AG08395 (cell line): ENCODE data around the gene LILRB4.
"Not testable (repeated sequence)": the region's sequence is repeated elsewhere in the genome, so short reads cannot be mapped to it uniquely, and the experiment has no call there.

ENCODE experiments used
- DNase-seq: peaks from one replicate; pipeline ENCODE4 v3.0.0; 2012; ENCODE audit warnings: mixed read lengths, low spot score

Gene LILRB4

GRCh38 chr19:54650108-54650655 is 12.6 kb upstream of the LILRB4 start:
- no peak for DNase-seq

GRCh38 chr19:54653181-54653809 is 9.5 kb upstream of the LILRB4 start:
- peak; percentile 6 for DNase-seq

- no peak for DNase-seq
Measured at GRCh38 chr19:54654447-54655321, 8.1 kb upstream of the LILRB4 start.

- no peak for DNase-seq
Measured at GRCh38 chr19:54659300-54659699, 3.5 kb upstream of the LILRB4 start.

GRCh38 chr19:54660306-54660705 is 2.5 kb upstream of the LILRB4 start:
- no peak for DNase-seq

GRCh38 chr19:54660964-54661363 is 1.8 kb upstream of the LILRB4 start:
- DNase-seq, result no peak

- no peak for DNase-seq
Measured at GRCh38 chr19:54661846-54662481, 821 bp upstream of the LILRB4 start.

GRCh38 chr19:54665530-54665929 is 2.7 kb downstream of the LILRB4 start:
- no peak for DNase-seq

- DNase-seq, result no peak
Measured at GRCh38 chr19:54667217-54667616, 4.4 kb downstream of the LILRB4 start.

- no peak for DNase-seq
Measured at GRCh38 chr19:54668353-54668752, 5.6 kb downstream of the LILRB4 start.

GRCh38 chr19:54670576-54671357 is 8.0 kb downstream of the LILRB4 start:
- no peak for DNase-seq

- no peak for DNase-seq
Measured at GRCh38 chr19:54673222-54673621, 10.4 kb downstream of the LILRB4 start.

GRCh38 chr19:54674021-54674617 is 11.3 kb downstream of the LILRB4 start:
- peak; percentile 5 for DNase-seq

- peak; percentile 51 for DNase-seq
Measured at GRCh38 chr19:54676210-54676834, 13.5 kb downstream of the LILRB4 start.

- DNase-seq, result no peak
Measured at GRCh38 chr19:54677217-54677616, 14.4 kb downstream of the LILRB4 start.

GRCh38 chr19:54681596-54681995 is 18.8 kb downstream of the LILRB4 start:
- not testable (repeated sequence) for DNase-seq

- DNase-seq, result no peak
Measured at GRCh38 chr19:54682306-54682856, 19.6 kb downstream of the LILRB4 start.

GRCh38 chr19:54684527-54684926 is 21.7 kb downstream of the LILRB4 start:
- DNase-seq, result no peak

GRCh38 chr19:54691582-54692297 is 29.0 kb downstream of the LILRB4 start:
- DNase-seq, result no peak

- no peak for DNase-seq
Measured at GRCh38 chr19:54692298-54692615, 29.5 kb downstream of the LILRB4 start.
